HepG2 (cell line): ENCODE measurements around the gene TSPAN31. TPM values are rescaled to one million over a fixed set of nuclear protein-coding genes. Genes with fewer than 3 reads are reported as not detected.

Source experiments
- ELF3 ChIP-seq: IDR thresholded peaks from 2 replicates; pipeline ENCODE4 v1.6.1; 2016; ENCODE audit warnings: missing genetic modification reagents, missing compliant biosample characterization
- KLF12 ChIP-seq: sonication (generic); formaldehyde crosslinking; IDR thresholded peaks from 2 replicates; pipeline ENCODE4 v1.4.0; 2020; ENCODE audit warnings: missing genetic modification reagents, borderline replicate concordance
- PBX2 ChIP-seq: IDR thresholded peaks from 2 replicates; pipeline ENCODE4 v1.6.1; 2016; ENCODE audit warnings: control low read depth
- PLRG1 ChIP-seq: fragments of 450-650 bp; conservative IDR thresholded peaks from 2 replicates; pipeline ENCODE4 v1.6.1; 2016
- RERE ChIP-seq: IDR thresholded peaks from 2 replicates; pipeline ENCODE4 v1.6.1; 2016; ENCODE audit warnings: low read depth, missing genetic modification reagents, missing compliant biosample characterization
- TGIF2 ChIP-seq: IDR thresholded peaks from 2 replicates; pipeline ENCODE4 v1.6.1; 2016; ENCODE audit warnings: control low read depth, missing compliant biosample characterization
- U2AF2 ChIP-seq: fragments of 200-400 bp; formaldehyde crosslinking; IDR thresholded peaks from 2 replicates; pipeline ENCODE4 v1.6.1; 2017; ENCODE audit warnings: low read depth, mild to moderate bottlenecking, low read length
- ZNF446 ChIP-seq: sonication (generic); formaldehyde crosslinking; IDR thresholded peaks from 2 replicates; pipeline ENCODE4 v1.5.0; 2020; ENCODE audit warnings: mild to moderate bottlenecking, missing genetic modification reagents
- ZNF572 ChIP-seq: sonication (generic); formaldehyde crosslinking; IDR thresholded peaks from 2 replicates; pipeline ENCODE4 v1.5.1; 2020; ENCODE audit warnings: mild to moderate bottlenecking, missing genetic modification reagents
- ZNF7 ChIP-seq: IDR thresholded peaks from 2 replicates; pipeline ENCODE4 v1.6.1; 2016; ENCODE audit warnings: missing biosample characterization, missing genetic modification reagents
- polyA plus RNA-seq, 8 experiments: library from polyadenylated mRNA; depleted of rRNA in 3 of 8; stranded (reverse) in 7 of 8; unstranded in 1 of 8; fragments of >200 nt; fragmentation: Illumina TruSeq in 4 of 8; extraction: Trizol in 4 of 8; gene quantifications; 2 replicates each; pipeline versions ENCODE4 v1.2.1 to v1.2.3, GENCODE V29; 2011 to 2016; ENCODE audit warnings: low read depth in 4 of 8, missing spikeins in 1 of 8, mixed read lengths in 1 of 8; ENCODE audit not compliant: insufficient read depth in 1 of 8
- total RNA-seq, 5 experiments: library from RNA; depleted of rRNA; stranded (reverse); fragments of >200 nt; fragmentation: Illumina TruSeq; extraction: Trizol; gene quantifications; 2 replicates each; pipeline ENCODE4 v1.2.3, GENCODE V29; 2016; ENCODE audit warnings: low read depth in 1 of 5
- TF ChIP-seq, protein P1 (sequence below): sonication (generic); formaldehyde crosslinking; IDR thresholded peaks from 2 replicates; pipeline ENCODE4 v1.4.0; 2020; ENCODE audit warnings: mild to moderate bottlenecking, missing genetic modification reagents, borderline replicate concordance
- TF ChIP-seq, protein P2 (sequence below): sonication (generic); formaldehyde crosslinking; conservative IDR thresholded peaks from 2 replicates; pipeline ENCODE4 v1.4.0; 2020; ENCODE audit warnings: missing genetic modification reagents
- TF ChIP-seq, protein P3 (sequence below): sonication (generic); formaldehyde crosslinking; IDR thresholded peaks from 2 replicates; pipeline ENCODE4 v1.5.0; 2020; ENCODE audit warnings: missing genetic modification reagents

Gene TSPAN31
- total and polyA plus RNA-seq, 2 of the 13 experiments (the other 11 are each of a cell fraction or from before 2014, with no cell fraction given), result 10.4 to 24.6 TPM

DNA sequence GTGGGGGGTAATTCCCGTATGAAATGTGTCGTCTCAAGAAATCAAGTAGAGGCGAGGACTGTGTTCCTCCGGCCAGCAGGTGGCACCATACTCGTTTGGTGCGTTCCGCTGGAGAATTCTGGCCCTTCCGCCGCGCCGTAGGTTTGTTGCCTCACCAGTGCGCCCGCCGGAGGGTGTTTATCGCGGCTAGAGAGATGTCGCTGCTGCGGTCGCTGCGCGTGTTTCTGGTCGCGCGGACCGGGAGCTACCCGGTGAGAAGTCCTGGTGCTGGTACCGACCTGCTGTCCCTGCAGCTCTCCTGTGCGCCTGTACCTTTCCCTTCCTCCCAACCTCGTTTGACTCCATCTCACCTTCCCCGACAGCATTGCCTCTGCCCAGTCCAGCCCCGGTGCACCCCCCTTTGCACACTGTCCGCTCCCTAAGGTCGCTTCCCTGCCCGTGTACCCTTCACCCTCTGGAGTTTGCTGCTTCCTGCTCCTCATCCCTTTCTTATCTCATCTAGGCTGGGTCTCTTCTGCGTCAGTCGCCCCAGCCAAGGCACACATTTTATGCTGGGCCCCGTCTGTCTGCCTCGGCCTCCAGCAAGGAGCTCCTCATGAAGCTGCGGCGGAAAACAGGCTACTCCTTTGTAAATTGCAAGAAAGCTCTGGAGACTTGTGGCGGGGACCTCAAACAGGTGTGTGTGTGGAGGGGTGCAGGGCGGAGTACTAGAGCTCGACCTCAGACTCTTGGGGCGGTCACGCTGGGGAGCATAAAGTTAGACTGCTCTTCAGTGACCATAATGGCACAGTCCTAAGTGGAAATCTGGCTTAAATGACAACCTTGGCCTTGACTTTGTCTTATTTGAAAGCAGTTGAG lies 38.0 kb downstream of the TSPAN31 start, which contains the start of gene TSFM (continued):
- TF ChIP-seq, protein P1, sequence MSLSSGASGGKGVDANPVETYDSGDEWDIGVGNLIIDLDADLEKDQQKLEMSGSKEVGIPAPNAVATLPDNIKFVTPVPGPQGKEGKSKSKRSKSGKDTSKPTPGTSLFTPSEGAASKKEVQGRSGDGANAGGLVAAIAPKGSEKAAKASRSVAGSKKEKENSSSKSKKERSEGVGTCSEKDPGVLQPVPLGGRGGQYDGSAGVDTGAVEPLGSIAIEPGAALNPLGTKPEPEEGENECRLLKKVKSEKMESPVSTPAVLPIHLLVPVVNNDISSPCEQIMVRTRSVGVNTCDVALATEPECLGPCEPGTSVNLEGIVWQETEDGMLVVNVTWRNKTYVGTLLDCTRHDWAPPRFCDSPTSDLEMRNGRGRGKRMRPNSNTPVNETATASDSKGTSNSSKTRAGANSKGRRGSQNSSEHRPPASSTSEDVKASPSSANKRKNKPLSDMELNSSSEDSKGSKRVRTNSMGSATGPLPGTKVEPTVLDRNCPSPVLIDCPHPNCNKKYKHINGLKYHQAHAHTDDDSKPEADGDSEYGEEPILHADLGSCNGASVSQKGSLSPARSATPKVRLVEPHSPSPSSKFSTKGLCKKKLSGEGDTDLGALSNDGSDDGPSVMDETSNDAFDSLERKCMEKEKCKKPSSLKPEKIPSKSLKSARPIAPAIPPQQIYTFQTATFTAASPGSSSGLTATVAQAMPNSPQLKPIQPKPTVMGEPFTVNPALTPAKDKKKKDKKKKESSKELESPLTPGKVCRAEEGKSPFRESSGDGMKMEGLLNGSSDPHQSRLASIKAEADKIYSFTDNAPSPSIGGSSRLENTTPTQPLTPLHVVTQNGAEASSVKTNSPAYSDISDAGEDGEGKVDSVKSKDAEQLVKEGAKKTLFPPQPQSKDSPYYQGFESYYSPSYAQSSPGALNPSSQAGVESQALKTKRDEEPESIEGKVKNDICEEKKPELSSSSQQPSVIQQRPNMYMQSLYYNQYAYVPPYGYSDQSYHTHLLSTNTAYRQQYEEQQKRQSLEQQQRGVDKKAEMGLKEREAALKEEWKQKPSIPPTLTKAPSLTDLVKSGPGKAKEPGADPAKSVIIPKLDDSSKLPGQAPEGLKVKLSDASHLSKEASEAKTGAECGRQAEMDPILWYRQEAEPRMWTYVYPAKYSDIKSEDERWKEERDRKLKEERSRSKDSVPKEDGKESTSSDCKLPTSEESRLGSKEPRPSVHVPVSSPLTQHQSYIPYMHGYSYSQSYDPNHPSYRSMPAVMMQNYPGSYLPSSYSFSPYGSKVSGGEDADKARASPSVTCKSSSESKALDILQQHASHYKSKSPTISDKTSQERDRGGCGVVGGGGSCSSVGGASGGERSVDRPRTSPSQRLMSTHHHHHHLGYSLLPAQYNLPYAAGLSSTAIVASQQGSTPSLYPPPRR (CRISPR knock-in tag), result peak; percentile 40; the same call in 1 of the 2 replicates
- TF ChIP-seq ZNF7 (CRISPR knock-in tag), result no peak
- TF ChIP-seq RERE (CRISPR knock-in tag), result no peak
- TF ChIP-seq ZNF446 (CRISPR knock-in tag), result no peak
- TF ChIP-seq KLF12 (CRISPR knock-in tag), result no peak
- TF ChIP-seq U2AF2, result no peak
- TF ChIP-seq ELF3 (CRISPR knock-in tag), result peak; percentile 43; the same call in 1 of the 2 replicates
- peak; percentile 80 for TF ChIP-seq TGIF2 (CRISPR knock-in tag)
- no peak for TF ChIP-seq ZNF572 (CRISPR knock-in tag)
- TF ChIP-seq, protein P2, sequence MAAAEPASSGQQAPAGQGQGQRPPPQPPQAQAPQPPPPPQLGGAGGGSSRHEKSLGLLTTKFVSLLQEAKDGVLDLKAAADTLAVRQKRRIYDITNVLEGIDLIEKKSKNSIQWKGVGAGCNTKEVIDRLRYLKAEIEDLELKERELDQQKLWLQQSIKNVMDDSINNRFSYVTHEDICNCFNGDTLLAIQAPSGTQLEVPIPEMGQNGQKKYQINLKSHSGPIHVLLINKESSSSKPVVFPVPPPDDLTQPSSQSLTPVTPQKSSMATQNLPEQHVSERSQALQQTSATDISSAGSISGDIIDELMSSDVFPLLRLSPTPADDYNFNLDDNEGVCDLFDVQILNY (CRISPR knock-in tag), result no peak; the same call in 1 of the 2 replicates
- TF ChIP-seq, protein P3, sequence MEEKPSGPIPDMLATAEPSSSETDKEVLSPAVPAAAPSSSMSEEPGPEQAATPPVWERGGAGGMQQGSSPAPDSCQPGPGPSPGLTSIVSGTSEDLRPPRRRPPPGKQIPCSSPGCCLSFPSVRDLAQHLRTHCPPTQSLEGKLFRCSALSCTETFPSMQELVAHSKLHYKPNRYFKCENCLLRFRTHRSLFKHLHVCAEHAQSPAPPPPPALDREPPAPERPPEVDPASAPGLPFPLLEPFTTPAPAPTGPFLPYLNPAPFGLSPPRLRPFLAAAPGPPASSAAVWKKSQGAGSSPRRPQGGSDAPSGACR, result peak; percentile 47; the same call in 1 of the 2 replicates
- TF ChIP-seq PLRG1, result no peak
- TF ChIP-seq PBX2 (CRISPR knock-in tag), result no peak
